GM19240 (cell line): ENCODE measurements around the gene MDP1.

Experiments
- DNase-seq: peaks from one replicate; pipeline ENCODE4 v3.0.0; 2011; ENCODE audit warnings: low spot score; ENCODE audit not compliant: insufficient read length

The MDP1 gene

DNA sequence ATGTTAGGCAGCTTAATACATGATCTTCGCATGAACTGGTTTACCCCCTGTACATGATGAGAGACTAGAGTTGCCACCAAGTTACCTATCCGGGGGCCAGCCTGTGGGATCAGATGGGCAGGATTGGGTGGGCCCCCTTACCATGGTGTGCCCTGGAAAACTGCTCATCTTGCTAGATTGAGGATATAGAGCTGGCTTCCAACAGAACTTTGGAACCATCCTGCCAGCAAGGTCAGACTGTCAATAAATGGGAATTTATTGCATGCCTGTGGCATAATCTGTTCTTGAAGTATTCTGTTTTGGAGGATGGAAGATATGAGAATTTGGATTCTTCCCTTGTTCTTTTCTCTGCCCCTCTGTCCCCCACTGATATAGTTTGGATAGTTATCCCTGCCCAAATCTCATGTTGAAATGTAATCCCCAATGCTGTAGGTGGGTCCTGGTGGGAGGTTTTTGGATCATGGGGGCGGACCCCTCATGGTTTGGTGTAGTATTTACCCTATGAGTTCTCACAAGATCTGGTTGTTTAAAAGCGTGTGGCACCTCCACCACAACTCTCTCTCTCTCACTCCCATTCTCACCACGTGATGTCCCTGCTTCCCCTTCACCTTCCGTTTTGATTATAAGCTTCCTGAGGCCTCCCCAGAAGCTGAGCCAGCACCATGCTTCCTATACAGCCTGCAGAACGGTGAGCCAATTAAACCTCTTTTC is 16.9 kb downstream of the MDP1 start:
- no peak for DNase-seq

DNA sequence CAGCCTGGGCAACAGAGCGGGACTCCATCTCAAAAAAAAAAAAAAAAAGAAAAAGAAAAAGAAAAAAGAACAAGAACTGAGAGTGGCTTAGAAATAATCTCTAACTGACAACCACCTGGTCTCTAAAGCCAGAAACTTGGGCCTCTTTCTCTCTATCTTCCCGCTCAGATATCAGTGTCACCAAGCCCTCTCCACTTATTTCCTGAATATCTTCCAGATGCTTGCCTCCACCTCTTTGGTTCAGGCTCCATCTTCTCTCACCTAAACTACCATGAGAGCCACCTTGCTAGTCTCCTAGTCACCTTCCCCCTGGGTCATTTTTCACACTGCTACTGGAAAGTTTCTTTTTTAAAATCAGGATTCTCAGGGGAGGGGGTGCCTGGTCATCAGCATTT is 18.8 kb downstream of the MDP1 start:
- DNase-seq = no peak

DNA sequence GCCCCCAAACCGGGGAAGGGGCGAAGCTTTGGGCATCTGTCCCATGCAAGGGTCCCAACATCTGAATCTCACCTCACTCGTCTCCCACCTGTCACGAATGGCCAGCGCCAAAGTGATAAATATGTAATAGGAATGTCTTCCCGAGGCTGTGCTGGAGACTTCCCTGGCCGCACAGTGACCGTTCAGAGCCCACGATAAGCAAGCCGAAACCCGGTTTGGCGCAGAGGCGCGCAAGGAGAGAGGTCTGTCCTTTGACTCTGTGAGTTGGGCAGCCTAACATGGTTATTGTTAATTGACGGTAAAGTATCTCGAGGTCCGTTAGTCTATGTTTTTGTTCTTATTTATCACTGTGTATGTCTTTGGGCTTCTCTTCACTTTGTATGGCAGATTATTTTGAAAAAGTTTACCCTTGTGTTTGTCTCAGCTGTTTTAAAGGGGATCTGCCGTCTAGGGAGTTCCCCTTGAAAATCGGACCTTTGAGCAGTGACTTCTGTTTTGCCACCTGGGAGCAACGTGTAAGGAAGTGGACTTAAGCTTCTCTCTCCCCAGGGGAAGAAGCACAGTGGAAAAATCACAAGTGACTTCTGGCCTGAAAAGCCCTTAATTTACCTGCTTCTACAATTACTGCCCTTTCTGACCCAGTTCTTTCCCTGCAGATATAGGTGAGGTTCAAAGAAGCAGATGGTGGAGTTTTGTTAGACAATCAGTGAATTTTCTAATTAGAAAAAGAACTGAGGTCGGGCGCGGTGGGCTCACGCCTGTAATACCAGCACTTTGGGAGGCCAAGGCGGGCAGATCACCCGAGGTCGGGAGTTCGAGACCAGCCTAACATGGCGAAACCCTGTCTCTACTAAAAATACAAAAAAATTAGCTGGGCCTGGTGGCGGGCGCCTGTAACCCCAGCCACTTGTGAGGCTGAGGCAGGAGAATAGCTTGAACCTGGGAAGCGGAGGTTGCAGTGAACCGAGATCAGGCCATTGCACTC is 19.5 kb downstream of the MDP1 start:
- peak; percentile 32 for DNase-seq

DNA sequence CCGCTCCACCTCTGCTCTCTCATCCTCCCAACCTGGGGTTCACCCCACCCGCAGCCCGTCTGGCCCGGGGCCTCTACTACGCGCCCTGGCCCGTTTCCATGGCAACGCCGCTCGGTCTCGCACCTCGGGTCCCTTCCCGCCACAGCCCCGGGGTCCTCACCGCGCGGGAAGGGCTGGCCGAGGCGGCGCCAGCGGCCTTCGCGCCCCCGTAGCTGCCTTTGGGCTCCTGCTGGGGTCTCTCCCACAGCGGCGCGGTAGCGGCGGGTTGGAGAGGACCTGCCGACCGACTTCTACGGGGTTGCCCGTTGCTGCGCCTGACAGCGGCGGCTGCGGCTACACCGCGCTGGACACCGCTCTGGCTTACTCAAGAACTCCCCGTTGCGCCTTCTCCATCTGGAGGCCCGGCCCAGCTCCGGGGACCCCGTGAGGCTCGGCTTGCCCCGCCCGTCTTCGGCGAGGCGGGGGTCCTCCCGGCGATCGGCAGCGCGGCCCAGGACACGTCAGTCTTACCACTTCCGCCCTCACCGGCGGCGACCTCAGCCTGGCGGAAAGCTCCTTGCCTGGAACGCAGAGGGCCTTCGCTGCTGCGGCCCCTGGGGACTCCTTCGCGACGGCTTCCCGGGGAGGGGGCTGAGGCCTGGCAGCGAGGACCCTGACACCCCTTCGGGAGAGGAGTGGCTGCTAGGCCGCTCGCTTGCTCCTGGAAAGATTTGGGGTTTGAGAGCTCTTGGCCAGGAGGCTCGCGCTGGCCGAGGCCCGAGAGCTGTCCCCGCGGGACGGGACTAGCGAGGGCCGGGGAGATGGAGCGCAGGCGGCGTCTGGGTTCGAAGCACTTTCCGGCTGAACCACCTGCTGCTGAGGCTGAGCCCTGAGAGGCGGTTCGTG is 20.4 kb downstream of the MDP1 start, which contains the start of gene TM9SF1:
TSS of gene TM9SF1 (minus strand) at position 256 of the 885 bp plus-strand sequence. CDS start 422 bp downstream, outside the sequence.
- peak; percentile 88 for DNase-seq

DNA sequence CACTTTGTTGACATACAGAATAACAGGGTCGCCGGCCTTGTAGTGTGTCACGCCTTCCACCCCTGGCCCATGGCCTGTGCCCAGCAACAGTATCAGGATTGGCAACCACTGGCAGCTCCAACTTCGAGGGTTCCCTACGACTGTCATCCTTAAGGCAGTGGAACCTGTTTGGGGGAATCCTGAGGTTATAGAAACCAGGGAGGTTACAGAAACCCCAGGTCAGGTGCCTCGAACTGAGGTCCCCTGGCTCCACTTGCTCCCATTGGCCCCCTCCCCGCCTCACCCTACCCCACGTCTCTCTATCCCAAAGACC is 21.0 kb downstream of the MDP1 start:
- DNase-seq = no peak

DNA sequence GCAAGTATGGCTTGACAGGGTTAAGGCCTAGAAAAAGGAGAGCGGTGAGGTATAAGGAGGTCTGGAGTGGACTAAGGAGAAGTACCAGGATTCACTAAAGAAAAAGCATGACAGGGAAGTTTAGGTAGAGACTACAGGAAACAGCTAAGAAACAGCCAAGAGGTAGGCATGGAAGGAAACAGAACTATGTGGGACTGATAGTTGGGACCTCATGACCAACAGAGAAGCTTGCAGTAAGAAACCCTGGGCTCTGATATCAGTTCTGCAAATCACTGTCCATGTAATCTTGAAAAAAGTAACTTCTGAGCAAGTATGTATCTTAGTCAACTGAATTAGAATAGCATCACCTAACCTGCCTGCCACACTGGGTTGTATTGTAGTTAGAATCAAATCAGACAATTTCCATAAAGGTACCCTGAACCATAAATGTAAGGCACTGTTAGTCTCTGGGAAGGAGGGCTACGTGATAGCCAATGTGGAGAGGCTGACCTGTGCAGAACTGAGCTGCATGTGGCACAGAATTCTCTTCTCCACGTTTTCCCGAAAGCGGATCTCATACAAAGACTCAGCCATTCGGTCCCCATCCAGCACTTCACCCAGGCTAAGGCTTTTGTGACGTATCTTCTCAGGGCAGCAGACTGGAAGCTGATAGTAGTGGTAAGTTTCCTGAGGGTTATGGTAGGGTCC is 21.5 kb downstream of the MDP1 start:
- no peak for DNase-seq

DNA sequence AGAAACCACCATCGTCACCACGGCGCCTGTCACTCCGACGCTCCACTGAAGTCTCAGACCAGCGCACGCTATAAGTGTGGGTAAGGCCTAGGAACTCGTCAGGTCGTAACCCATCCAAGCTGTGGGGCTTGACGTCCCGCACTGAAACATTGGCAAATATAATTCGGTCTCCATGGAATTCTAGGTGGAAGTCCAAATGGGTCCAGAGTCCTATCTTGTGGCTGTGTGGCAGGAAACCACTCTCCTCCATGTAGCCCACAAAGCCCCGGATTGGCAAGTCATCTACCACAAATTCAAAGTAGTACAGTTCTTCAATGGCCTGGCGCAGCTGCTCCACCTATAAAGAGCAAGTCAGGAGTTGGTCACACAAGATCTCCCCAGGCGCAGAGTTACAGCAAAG is 22.9 kb downstream of the MDP1 start:
- DNase-seq = no peak

DNA sequence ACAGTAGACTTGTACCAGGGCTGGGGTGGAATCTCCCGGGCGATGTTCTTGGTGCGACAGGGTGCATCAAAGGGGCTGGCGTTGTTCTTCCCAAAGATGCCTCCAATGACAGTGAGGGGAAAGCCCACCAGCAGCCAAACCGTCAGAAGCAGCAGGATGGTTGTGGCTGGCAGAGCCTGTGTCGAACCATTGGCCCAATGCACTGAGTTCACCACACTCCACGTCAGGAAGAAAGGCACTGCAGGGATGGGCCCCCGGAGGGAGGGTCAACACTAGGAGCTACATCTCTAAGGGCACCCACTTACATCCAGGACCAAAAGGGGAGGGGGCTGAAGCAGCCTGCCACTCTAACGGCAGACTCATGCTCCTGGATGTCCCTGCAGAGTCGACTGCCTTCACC is 25.4 kb downstream of the MDP1 start:
- DNase-seq = no peak

DNA sequence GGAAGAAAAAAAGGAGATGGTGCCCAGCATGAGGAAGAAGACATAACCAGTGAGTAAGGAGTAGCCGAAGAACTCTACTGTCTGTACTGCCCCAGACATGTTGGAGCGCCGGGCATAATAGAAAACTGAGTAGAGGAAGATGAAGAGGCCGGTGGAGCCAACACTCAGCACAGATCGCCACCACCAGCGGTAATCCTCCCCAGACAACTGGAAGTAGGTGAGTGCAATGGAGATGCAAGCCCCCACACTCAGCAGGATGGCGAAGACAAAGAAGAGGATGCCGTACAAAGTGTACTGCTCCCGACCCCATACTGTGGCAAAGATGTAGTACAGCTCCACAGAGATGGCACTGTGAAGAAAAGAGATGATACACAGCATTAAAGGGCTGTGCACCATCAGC is 26.4 kb downstream of the MDP1 start:
- no peak for DNase-seq

DNA sequence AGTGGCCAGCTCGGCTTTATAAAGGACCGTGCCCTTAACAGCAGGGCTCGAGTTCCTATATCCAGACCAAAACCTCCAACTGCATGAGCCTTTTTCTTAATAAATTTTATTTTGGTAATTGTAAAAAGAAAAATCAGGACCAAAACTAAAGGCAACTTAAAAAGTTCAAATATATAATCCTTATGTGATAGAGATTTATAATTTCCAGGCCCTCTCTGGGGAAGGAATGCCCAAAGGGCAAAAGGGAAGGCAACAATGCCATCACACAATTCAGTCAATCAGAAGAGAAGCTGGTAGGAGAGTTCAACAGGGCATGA is 26.8 kb downstream of the MDP1 start:
- no peak for DNase-seq

DNA sequence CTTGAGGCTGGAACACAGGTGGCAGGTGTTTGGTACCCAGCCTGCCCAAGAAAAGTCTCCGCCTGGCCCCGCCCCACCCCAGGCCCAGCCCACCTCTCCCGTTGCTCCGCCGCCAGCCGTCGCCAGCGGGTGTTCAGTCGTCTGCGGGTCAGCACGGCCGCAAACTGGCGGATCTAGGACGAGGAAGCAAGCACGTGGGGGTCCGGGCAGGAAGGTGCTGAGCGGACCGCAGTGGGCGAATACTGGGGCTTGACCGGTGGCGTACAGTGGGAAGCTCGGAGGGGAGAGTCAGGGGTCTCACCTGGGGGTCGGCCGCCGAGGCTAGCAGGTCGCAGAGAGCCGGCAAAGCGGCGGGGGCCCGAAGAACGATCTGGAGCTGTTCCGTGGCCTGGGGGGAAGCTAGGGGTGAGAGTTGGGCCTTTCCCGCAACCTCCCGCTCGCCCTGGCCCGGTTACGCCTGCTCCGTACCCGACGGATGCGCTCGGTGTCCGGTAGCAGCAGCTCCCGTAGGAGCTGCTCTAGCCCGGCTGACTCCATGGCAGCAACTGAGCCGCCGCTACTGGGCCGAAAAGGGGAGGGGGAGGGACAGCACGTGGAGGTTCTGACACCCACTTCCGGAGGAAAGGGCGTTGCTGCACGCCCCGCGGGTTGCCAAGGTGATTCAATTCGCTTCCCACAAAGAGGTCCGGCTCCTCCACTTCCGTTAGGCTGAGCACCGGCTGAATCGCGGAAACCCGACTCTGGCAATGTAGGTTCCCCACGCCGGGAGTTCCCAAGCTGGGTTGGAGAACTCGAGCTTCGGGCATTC is 27.4 kb downstream of the MDP1 start, which contains the start of gene IPO4:
TSS of gene IPO4 (minus strand) at position 566 of the 808 bp plus-strand sequence. CDS start at position 537, 29 bp downstream.
- DNase-seq = peak; percentile 99

DNA sequence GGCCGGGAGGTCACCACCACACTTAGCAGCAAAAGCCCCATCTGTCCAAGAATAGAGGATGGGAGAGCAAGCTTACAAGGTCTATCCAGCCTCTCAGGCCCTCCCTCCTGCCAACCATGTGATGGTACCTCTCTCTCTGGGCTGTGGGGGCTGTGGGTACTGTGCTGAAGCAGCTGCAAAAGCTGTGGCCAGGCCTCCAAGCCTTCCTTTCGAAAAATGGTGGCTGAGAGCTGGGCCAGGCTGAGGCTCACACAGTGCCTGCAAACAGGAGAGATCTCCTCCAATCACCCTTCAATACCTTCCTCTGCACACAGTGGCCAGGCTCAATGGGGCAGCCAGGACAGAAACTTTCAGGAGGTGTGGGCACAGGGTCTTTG is 28.3 kb downstream of the MDP1 start:
- DNase-seq = no peak

DNA sequence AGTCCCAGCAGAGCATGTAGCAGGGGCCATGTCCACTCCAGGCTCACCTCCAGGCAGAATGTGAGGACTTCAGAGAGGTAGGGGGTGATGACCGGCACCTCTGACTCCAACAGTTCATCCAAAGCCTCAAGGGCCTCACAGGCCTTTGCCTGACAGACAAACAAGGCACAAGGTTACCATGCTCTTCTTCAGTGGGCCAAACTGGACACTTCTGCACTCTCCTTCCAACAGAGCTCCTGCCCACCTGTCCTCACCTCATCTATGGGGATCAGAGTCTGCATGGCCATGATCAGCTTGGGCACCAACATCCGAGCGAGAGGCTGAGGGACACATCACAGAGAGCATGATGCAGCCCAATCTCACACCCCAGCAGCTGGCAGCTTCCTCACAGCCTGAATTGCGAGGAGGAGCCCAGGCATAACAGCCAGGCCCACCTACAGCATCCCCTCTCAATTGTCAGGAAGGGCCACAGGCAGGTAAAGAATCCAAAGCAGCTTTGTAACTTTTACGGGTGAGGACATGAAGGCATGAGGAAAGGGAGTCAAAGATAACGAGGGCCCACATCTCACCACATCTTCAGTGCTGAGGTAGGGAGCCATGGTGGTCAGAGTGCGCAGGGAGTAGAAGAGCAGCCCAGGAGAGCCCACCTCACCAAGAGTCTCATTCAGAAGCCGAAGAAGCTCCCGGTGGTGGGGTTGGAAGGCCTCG is 28.9 kb downstream of the MDP1 start:
- DNase-seq = no peak

DNA sequence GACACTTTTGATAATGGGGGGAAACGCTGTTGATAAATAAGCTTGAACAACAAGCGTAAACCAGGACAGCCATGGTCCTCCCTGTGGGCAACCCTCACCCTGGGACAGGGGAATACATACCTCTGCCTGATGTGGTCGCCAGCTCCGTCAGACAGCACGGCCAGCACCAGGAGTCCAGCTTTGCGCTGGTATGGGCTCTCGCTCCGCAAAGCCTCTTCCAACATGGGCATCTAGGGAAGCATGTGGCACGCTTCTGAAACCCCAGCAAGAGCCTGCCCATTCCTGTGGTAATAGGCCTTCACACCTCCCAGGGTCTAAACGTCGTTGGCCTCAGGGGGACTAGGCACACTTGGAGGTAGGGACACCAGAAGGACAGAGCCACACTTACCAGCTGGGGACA is 30.1 kb downstream of the MDP1 start:
- no peak for DNase-seq

DNA sequence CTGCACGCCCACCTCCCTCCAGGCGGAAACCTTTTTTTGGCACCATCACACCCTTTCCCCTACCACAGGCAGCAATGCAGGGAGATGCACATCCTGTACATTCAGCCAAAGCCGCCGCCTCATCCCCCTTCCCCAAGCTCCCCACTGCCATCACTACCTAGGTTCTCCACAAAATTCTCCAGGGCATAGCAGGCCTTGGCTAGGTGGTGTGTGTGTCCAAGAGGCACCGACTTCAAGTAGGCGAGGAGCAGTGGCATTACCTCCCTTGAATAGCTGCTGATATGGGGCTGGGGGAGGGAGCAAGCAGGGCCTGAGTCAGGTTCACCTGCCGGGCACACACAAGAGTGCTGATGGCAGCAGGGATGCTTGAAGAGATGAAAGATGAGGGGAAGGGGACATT is 30.8 kb downstream of the MDP1 start:
- DNase-seq = no peak

DNA sequence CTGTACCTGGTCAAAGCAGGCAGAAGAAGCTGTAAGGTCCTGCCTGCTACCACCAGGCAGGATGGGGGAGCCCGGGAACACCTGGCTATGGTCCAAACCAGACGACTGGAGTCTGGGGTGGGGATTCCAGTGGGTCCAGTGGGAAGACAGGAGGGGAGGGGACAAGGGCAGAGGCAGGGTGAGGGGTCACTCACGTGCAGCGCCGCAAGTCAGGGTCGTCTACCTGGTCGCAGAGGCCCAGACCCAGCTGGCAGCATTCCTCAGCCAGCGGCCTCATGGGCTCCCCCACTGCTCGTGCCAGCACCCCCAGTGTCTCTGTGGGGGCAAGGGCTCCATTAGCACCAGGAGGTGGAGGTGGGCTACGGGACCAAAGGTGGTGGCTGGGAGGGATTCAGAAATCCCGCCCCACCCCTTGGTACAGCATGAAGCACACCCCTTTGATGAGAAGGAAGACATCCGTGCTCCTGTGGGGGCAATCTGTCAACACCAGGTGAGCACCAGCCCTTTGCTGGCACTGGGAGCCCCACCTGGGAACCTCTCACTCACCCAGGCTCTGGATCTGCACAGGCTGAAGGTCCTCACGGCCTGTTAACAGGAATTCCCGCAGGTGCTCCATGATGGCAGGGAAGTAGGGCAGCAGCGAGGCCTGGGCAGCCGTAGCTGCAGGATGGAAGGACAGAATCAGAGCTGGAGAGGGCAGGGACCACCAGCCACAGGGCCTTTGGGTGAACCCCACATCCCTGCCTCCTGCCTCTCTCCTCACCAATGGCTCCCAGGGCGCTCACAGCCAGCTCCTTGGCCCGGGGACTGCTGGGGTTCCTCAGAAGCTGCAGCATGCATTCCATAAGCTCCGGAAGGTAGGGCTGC is 31.5 kb downstream of the MDP1 start:
- no peak for DNase-seq

DNA sequence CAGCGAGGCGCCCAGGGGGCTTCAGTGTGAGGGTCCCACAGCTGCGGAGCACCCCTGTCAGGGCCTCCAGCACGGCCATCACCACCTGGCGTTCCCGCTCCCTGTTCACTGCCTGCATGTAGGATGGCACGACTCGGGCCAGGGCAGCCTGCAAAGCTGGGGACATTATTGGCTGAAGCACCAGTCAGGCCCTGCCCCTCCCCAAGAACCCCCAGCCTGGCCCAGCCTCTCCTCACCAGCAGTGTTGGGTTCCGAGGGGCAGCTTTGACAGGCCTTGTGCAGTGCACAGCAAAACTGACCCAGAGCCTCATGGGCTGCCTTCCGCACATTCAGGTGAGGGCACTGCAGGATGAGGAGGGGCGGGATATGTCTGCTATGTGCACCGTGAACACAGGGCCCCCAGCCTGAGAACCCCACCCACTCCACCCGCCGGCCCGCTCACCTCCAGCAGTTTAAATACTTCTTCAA is 32.8 kb downstream of the MDP1 start:
- no peak for DNase-seq

DNA sequence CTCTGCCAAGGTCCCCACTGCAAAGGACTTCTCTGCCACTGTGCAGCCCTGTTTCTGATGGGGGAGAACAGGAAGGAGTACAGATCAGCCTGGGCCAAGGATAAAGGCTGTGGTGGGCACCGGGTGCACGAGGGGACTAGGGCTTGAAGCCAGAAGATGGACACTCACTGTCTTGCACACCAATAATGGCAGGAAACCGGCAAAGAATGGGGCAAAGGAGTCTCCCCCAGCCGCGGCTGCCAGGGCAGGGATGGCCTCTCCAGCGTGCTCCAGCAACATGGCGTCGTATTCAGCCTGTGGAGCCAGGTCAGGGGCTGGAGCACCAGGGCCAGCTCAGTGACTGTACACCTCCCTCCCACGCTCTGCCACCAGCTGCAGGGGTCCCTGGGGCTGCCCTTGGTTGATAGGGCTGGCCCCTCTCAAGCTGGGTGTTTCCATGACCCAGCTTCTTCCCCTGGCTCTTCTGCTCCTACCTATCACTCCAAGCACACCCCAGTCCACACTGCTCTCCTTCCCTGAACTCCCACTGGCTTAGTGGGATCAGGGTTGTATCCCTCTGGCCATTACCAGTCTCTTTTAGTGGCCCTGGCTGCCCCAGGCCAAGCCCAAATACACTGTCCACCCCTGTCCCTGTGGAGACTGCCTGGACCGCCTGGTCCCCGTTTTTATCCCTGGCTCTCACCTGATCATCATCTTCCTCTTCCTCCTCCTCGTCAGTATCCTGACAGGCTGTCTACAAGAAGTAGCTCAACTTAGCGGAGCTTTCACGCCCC is 33.6 kb downstream of the MDP1 start:
- DNase-seq = no peak
